ENCODE measurements around the gene CLMP.

GRCh38 chr11:123100379-123101085 lies 94.5 kb downstream of the CLMP start:
- TF ChIP-seq CTCF (IDR thresholded peaks at IDR 0.05), result no peak
- TF ChIP-seq EZH2 (IDR thresholded peaks at IDR 0.05; ENCODE audit: borderline replicate concordance, insufficient read depth, low read depth, low read length, poor library complexity, severe bottlenecking), result no peak

All from B cell (primary cell).